G401 (cell line): Measurements from ENCODE around the gene MATK. TPM values are rescaled to one million over a fixed set of nuclear protein-coding genes. Genes with fewer than 3 reads are reported as not detected.

Experiments used
- DNase-seq: peaks from one replicate; pipeline ENCODE4 v3.0.0-alpha.2; 2015; ENCODE audit warnings: low spot score
- in situ Hi-C: cut with HindIII; loops from 2 replicates; pipeline ENCODE4 v1.10.0; 2016; ENCODE audit warnings: low sequenced_read_pairs, mixed read lengths
- total RNA-seq: library from RNA; depleted of rRNA; stranded (reverse); fragments of >200 nt; shearing (Covaris generic); gene quantifications from 2 replicates; pipeline ENCODE4 v1.2.3, GENCODE V29; 2014; rRNA removed

Gene MATK
- total RNA-seq, result 18.5 and 31.4 TPM in 2 replicates

- in situ Hi-C loops, result no loop called here
- no peak for DNase-seq
Observed at GRCh38 chr19:3785938-3786824, at the start of gene MATK. MATK (minus strand) TSS chr19:3786381; CDS start chr19:3785135, 1,246 bp downstream.

- in situ Hi-C loops, result no loop called here
- no peak for DNase-seq
Observed at GRCh38 chr19:3835055-3835435, 48.9 kb upstream of the MATK start.

- no peak for DNase-seq
- in situ Hi-C loops, result no loop called here
Observed at GRCh38 chr19:3834349-3835054, 48.3 kb upstream of the MATK start.

- in situ Hi-C loops, result no loop called here
- no peak for DNase-seq
Observed at GRCh38 chr19:3833578-3834348, 47.6 kb upstream of the MATK start.

- no peak for DNase-seq
- in situ Hi-C loops, result no loop called here
Observed at GRCh38 chr19:3832001-3832400, 45.8 kb upstream of the MATK start.

- in situ Hi-C loops, result no loop called here
- DNase-seq, result no peak
Observed at GRCh38 chr19:3831601-3832000, 45.4 kb upstream of the MATK start.

GRCh38 chr19:3830621-3831589 lies 44.7 kb upstream of the MATK start:
- in situ Hi-C loops, result no loop called here

GRCh38 chr19:3827306-3827705 lies 41.1 kb upstream of the MATK start:
- no peak for DNase-seq
- in situ Hi-C loops, result no loop called here

More at GRCh38 chr19:3830621-3831589, 44.7 kb upstream of the MATK start:
- no peak for DNase-seq

- no peak for DNase-seq
- in situ Hi-C loops, result no loop called here
Observed at GRCh38 chr19:3826163-3826562, 40.0 kb upstream of the MATK start.

- no peak for DNase-seq
- in situ Hi-C loops, result no loop called here
Observed at GRCh38 chr19:3825286-3825956, 39.2 kb upstream of the MATK start.

GRCh38 chr19:3823350-3823713 lies 37.2 kb upstream of the MATK start:
- no peak for DNase-seq
- in situ Hi-C loops, result no loop called here

GRCh38 chr19:3822683-3823349 lies 36.6 kb upstream of the MATK start:
- in situ Hi-C loops, result no loop called here
- DNase-seq, result no peak

GRCh38 chr19:3821857-3822364 lies 35.7 kb upstream of the MATK start:
- in situ Hi-C loops, result no loop called here
- DNase-seq, result peak; percentile 47

- DNase-seq, result no peak
- in situ Hi-C loops, result no loop called here
Observed at GRCh38 chr19:3821156-3821555, 35.0 kb upstream of the MATK start.

GRCh38 chr19:3819989-3820388 lies 33.8 kb upstream of the MATK start:
- DNase-seq, result no peak
- in situ Hi-C loops, result no loop called here

- no peak for DNase-seq
- in situ Hi-C loops, result no loop called here
Observed at GRCh38 chr19:3818918-3819317, 32.7 kb upstream of the MATK start.

GRCh38 chr19:3818466-3818865 lies 32.3 kb upstream of the MATK start:
- DNase-seq, result no peak
- in situ Hi-C loops, result no loop called here
